ENCODE measurements around the gene GPD1.
A peak's percentile ranks its signal among the peaks of the same experiment; 100 is the strongest.

The GPD1 gene

DNA sequence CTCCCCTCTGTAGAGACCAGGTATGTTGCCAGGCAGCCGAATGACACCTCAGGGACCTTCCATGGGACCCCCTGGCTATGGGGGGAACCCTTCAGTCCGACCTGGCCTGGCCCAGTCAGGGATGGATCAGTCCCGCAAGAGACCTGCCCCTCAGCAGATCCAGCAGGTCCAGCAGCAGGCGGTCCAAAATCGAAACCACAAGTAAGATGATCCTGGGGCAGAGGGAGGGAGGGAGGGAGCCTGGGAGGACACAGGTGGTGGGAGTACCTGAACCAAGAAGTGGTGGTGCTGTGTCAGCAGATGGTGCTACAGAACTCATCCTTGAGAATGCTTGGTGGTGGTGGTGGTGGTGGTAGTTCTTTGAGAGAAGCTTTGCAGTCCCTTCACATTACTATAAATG is 17.7 kb upstream of the GPD1 start:
- peak overlapping the region; percentile 74 for H3K4me3 ChIP-seq (ENCODE audit: control insufficient read depth, low read depth, low read length)
- no peak for DNase-seq (ENCODE audit: low read depth)
- TF ChIP-seq, protein P1, sequence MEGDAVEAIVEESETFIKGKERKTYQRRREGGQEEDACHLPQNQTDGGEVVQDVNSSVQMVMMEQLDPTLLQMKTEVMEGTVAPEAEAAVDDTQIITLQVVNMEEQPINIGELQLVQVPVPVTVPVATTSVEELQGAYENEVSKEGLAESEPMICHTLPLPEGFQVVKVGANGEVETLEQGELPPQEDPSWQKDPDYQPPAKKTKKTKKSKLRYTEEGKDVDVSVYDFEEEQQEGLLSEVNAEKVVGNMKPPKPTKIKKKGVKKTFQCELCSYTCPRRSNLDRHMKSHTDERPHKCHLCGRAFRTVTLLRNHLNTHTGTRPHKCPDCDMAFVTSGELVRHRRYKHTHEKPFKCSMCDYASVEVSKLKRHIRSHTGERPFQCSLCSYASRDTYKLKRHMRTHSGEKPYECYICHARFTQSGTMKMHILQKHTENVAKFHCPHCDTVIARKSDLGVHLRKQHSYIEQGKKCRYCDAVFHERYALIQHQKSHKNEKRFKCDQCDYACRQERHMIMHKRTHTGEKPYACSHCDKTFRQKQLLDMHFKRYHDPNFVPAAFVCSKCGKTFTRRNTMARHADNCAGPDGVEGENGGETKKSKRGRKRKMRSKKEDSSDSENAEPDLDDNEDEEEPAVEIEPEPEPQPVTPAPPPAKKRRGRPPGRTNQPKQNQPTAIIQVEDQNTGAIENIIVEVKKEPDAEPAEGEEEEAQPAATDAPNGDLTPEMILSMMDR (IDR thresholded peaks at IDR 0.05; ENCODE audit: control insufficient read depth, insufficient read depth, low read depth, low read length, missing control alignments), result no peak

DNA sequence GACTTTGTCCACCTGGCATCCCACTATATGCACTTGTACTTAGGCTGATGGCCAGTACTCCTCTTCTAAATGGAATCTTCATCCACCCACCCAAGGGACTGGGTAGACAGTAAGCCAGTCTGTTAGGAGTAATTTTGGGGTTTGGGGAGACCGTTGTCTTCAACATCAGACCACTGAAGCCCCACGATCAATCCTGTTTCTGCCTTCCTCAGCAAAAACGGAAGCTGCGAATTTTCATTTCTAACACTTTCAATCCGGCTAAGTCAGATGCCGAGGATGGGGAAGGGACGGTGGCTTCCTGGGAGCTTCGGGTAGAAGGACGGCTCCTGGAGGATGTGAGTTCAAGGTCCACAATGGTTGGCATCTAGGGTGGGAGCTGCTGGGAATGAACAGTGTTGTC is 16.7 kb upstream of the GPD1 start:
- DNase-seq (ENCODE audit: low read depth), result no peak
- H3K4me3 ChIP-seq (ENCODE audit: control insufficient read depth, low read depth, low read length), result no peak overlapping the region
- TF ChIP-seq, protein P1 (IDR thresholded peaks at IDR 0.05; ENCODE audit: control insufficient read depth, insufficient read depth, low read depth, low read length, missing control alignments), result no peak

DNA sequence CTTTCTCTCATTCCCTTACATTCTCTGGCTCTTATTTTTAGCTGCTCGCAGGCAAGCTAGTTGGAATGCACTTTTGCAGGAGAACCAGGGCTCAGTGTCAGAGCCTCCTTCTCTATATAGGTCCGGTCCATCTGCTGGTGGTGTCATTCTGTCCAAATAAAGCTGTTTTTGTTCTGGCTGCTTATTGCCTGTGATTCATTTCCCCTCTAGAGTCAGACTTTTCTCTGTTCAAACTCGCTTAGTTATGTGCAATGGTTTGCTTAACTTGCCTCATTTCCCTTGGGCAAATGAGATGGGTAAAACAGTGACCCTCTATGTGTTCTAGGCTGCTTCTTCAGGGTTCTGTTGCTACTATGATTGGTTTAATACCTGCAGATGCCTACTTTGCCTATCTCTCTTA is 15.8 kb upstream of the GPD1 start:
- TF ChIP-seq, protein P1 (IDR thresholded peaks at IDR 0.05; ENCODE audit: control insufficient read depth, insufficient read depth, low read depth, low read length, missing control alignments), result no peak
- no peak for DNase-seq (ENCODE audit: low read depth)
- H3K4me3 ChIP-seq (ENCODE audit: control insufficient read depth, low read depth, low read length), result no peak overlapping the region

DNA sequence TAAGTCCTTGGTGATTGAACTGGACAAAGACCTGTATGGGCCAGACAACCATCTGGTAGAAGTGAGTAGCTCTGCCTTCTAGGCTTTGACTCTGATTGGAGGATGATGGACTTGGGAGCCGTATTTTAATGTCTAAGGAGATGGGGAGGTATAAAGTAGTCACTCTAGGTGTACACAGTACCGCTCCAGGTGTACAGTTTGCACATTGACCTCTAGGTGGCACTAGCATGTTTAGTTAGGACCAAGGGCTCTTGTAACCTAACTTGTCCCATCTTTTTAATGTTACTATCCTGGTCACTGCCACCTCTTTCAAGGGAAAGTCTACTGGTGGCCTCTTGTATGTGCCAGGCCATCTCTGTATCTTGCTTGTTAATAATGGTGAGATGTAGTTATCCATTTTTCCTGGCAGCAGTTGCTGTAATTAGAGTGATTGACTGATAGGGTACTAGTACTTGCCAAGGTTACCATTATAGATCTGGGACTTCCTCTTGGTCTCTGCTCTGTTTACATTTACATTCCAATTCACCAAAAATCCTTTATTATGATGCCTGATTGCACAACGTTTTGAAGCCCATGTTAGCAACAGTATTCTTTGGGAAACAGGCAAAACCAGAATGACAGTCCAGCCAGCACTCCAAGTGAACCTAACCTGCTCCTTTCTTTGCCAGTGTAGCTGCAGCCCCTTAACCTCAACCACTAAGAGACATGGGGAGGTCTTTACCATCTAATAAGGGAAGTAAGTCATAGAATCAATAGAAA is 15.1 kb upstream of the GPD1 start:
- DNase-seq (ENCODE audit: low read depth), result no peak
- H3K4me3 ChIP-seq (ENCODE audit: control insufficient read depth, low read depth, low read length), result no peak overlapping the region
- TF ChIP-seq, protein P1 (IDR thresholded peaks at IDR 0.05; ENCODE audit: control insufficient read depth, insufficient read depth, low read depth, low read length, missing control alignments), result peak; percentile 75

DNA sequence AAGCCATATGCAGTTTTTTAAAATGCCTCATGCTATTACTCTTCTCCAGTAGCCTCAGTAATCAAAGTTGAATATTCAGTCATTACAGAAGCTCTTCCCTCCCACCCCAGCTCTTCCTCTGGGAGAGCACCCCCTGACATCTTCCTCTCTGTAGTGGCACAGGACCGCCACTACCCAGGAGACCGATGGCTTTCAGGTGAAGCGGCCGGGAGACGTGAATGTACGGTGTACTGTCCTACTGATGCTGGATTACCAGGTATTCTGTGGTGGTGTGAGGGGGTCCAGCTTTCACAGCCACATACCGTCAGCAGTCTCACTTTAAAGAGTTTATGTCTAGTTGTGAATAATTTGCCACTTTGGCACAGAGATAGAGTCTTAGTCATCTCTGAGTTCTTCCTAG is 14.1 kb upstream of the GPD1 start:
- DNase-seq (ENCODE audit: low read depth), result no peak
- H3K4me3 ChIP-seq (ENCODE audit: control insufficient read depth, low read depth, low read length), result no peak overlapping the region
- TF ChIP-seq, protein P1 (IDR thresholded peaks at IDR 0.05; ENCODE audit: control insufficient read depth, insufficient read depth, low read depth, low read length, missing control alignments), result no peak

DNA sequence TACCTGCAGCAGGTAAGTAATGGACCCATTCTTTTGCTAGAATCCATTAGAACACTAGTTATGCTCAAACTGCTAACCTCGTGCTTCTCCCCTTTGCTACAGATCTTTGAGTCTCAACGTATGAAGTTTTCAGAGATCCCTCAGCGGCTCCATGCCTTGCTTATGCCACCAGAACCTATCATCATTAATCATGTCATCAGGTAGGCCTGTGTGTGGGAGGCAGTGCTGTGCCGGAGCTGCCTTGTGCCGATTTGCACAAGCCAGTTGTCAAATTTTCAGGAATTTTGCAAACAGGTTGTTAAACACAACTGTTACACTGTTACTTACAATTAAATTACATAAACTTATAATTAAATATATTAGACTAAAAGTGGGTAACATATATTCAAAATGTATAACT is 13.4 kb upstream of the GPD1 start:
- TF ChIP-seq, protein P1 (IDR thresholded peaks at IDR 0.05; ENCODE audit: control insufficient read depth, insufficient read depth, low read depth, low read length, missing control alignments), result no peak
- H3K4me3 ChIP-seq (ENCODE audit: control insufficient read depth, low read depth, low read length), result no peak overlapping the region
- no peak for DNase-seq (ENCODE audit: low read depth)
